ENCODE measurements around the gene PID1.

DNA sequence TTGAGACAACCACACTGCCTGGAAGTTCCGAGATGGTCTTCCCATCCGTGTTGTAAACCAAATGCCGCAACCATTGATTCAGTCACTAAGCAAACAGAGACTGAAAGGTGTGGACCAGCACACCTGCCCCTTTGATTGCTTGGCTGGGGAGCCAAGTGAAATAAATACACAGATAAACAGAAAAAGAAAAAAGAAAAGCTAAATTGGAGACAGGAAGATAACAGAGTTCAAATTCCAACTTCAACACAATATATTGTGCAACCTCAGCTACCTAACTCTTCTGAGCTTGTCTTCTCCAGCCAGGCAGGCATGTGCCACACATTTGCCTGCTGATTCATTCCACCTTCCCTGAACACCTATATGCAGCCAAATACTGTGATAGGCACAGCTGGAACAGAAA lies 110.9 kb downstream of the PID1 start:
- TF ChIP-seq, protein P1, sequence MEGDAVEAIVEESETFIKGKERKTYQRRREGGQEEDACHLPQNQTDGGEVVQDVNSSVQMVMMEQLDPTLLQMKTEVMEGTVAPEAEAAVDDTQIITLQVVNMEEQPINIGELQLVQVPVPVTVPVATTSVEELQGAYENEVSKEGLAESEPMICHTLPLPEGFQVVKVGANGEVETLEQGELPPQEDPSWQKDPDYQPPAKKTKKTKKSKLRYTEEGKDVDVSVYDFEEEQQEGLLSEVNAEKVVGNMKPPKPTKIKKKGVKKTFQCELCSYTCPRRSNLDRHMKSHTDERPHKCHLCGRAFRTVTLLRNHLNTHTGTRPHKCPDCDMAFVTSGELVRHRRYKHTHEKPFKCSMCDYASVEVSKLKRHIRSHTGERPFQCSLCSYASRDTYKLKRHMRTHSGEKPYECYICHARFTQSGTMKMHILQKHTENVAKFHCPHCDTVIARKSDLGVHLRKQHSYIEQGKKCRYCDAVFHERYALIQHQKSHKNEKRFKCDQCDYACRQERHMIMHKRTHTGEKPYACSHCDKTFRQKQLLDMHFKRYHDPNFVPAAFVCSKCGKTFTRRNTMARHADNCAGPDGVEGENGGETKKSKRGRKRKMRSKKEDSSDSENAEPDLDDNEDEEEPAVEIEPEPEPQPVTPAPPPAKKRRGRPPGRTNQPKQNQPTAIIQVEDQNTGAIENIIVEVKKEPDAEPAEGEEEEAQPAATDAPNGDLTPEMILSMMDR (IDR thresholded peaks at IDR 0.05): no peak
- TF ChIP-seq POLR2A (IDR thresholded peaks at IDR 0.05) (no peak), EP300 (IDR thresholded peaks at IDR 0.05) (no peak)
